ENCODE data around the gene CST9.
"Not testable (repeated sequence)": the region's sequence is repeated elsewhere in the genome, so short reads cannot be mapped to it uniquely, and the experiment has no call there.

CST9 gene

DNA sequence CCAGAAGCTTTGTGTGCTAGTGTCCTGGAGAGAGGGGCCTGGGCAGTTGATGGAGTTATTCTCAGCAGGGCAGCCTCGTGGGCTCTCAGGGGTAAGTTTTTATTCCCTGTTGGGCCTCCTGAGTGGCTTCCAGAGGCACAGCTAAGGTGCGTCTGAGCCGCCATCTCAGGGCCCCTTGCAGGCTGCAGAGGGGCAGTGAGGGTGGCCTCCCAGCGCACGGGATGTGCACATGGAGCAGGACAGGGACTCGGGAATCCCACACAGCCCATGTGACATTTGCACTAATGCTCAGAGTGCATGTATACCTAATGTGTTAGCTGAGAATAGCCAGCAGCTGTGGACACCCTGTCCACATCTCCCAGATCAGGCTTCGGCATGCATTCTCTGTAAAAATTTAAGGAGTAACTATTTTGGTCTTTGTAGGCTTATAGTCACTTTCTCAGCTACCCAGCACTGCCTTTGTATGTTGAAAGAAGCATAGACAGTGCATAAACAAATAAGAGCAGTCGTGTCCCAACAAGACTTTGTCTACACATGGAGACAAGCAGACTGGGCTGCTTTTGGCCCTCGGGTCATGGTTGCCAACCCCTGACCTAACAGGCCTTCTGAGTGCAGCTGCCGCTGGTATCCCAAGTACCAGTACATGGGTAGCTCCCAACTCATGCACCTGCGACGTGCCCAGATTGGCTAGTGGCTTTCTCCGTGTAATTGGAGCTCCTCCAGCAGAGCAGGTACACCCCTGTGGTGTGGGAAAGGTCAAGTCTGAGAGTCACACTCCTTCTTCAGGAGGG lies 18.8 kb downstream of the CST9 start:
- no peak for DNase-seq

DNA sequence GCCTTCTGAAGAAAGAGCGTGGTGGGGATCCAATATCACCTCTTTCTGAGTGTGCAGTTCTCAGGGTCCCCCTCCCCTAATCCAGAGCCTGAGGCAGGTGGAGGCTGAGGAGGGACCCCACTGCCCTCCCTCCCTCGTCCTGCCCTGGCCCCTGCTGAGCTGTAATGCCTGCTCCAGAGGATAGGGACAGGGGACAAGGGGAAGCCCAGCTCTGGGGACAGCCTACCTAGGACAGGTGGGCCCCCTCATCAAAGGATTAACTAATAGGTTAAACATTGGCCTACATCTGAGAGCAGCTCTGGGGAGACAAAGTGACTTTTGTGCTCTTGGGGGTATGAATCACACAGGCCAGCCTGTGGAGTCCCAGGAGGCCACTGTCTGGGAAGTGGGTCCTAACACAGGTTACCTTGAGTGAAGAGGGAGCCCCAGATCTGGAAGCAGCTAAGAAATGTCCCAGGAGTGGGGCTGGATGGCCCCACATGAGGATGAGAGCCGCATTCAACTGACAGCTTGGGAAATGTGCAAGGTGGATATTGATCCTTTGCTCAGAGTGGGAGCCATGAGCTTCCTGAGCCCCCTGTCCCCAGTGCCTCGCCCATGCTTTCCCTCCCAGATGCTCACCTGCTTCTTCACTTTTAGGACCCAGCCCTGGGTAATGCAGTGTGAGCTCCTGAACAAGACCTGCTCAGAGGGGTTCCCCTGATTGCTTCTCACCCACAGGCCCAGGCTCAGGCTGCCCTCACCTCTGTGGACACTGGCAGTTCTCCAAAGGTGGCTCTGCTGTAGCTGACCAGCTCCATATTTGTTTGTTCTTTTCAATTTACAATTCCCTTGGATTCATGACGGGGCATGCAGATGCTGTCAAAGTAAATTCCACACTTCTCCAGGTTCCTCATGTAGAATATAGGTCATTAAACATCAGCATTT lies 19.6 kb downstream of the CST9 start:
- DNase-seq: no peak

GRCh38 chr20:23585449-23585807 lies 20.3 kb downstream of the CST9 start:
- DNase-seq: no peak

DNA sequence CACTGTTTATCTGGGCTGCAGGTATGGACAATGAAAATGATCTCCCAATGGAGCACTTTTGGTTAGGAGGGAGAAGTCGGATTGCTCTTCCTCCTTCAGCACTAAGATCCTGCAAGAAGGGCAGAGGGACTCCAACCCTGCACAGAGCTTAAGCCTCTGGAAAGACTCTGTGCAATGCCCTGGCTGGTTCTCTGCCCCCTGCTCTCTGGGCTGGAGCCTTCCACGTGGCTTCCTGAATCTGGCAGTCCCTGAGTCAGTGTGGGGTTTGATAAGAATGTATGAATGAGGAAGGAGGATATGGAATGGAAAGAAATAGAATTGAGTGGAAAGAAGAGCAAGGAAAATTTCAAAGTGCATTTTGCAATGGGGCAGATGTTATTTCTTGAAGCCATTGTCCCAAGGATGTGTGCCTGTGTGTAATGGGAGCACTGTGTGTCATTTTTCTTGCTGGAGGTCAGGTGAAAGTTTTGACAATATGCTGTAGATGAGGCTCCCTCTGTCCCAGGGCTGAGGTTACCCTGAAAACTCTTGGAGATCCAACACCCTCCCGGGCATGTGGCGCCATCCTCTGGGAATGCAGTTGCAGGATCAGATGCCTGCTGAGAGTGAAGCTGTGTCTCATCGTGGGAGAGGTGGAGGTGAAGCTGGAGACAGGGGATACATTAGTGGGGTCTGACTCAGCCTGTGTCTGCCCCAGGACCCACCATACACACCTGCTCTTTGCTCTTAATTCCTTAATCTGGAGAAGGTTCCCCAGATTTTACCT lies 21.1 kb downstream of the CST9 start:
- no peak for DNase-seq

- no peak for DNase-seq
These were observed 22.2 kb downstream of the CST9 start for GRCh38 chr20:23583526-23583925.

GRCh38 chr20:23582293-23582692 lies 23.4 kb downstream of the CST9 start:
- no peak for DNase-seq

GRCh38 chr20:23581833-23582232 lies 23.9 kb downstream of the CST9 start:
- DNase-seq: not testable (repeated sequence)

- no peak for DNase-seq
These were observed 30.7 kb downstream of the CST9 start for GRCh38 chr20:23574977-23575376.

DNA sequence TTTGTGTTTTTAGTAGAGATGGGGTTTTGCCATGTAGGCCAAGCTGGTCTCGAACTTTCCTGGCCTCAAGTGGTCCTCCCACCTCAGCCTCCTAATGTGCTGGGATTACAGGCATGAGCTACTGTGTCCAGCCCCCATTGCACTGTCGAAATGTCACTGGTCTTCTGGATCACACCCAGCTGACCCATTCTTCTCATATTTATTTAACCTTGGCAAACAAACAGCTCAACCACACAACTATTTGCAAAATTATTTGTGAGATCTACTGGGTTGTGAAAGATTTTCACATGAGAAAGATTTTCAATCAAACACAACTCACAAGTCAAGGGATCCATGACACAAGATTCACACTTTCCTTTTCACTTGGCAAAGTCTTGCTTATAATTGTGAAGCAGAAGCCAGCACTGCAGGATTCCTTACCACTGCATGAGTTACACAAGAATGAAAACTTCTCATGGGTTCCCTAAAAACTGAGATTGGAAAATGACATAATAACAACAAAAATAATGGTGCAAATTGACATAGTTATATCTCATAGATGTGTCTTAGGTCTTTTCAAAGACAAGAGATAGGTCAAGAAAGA lies 35.4 kb downstream of the CST9 start:
- no peak for DNase-seq

- no peak for DNase-seq
These were observed 36.1 kb downstream of the CST9 start for GRCh38 chr20:23569570-23569969.

GRCh38 chr20:23568971-23569330 lies 36.8 kb downstream of the CST9 start:
- no peak for DNase-seq

GRCh38 chr20:23568320-23568970 lies 37.3 kb downstream of the CST9 start, which contains the start of gene CST9L:
Gene CST9L (minus strand): TSS chr20:23568484. CDS start chr20:23568450, 34 bp downstream.
- no peak for DNase-seq

GRCh38 chr20:23566199-23566932 lies 39.4 kb downstream of the CST9 start:
- DNase-seq: no peak

DNA sequence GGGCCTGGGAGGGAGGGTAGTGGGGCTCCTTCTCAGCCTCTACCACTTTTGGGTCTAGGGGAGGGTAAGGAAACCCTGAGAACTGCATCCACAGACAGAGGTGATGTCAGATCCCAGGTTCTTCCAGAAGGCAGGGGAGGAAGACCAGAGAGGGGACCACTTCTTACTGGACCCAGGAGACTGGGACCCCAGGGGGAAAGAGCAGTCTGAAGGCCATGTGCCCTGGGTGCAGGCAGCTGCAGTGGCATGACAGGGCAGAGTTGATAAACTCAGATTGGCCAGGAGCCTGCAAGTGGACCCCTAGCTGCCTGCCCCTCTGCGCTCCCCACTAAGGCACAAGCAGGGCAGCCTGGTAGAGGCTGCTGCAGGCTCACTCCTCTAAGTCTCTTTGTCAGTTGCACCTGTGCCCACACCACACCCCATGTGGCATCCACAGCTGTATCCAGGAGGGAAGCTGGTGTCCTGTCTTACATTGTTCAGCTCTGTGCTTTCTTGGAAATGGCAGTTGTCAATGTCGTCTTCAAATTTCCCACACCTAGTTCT lies 40.1 kb downstream of the CST9 start:
- DNase-seq: no peak

- no peak for DNase-seq
These were observed 40.8 kb downstream of the CST9 start for GRCh38 chr20:23564927-23565326.

DNA sequence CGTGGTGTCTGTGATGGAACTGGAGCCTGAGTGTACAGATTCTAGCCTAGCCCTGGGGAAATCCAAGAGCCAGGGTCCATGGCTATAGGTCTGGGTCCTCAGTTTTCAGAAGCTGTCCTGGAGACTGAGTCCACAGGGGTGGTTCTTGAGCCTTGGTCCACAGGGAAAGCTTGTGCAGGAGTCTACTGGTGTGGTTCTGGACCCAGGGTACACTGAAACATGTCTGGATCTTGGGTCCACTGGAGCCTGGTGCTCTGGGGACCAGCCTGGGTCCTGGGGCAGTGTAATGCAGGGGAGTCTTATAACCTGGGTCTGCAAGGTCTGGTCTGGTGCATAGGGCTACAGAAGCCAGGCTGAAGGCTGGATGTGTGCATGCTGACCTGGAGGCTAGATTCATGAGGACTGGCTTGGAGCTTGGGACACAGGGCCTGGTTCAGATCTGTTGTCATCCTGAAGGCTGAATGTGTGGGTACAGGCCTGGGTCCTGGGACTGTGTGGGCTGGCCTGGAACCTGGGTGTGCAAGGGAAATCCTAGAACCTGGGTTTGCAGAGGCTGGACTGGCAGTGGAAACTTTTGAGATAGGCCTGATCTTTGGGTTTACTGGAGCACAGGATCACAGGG lies 42.9 kb downstream of the CST9 start:
- no peak for DNase-seq

- DNase-seq: no peak
These were observed 51.3 kb downstream of the CST9 start for GRCh38 chr20:23554401-23554800.
